Neural progenitor cell (in vitro differentiated cells): Measurements from ENCODE around the gene RPS6KA2.

Source experiments
- CTCF ChIP-seq: fragments of 200-600 bp; sonication (generic); IDR thresholded peaks from 2 replicates; pipeline ENCODE4 v1.5.1; 2017; ENCODE audit warnings: antibody characterized with exemption, mild to moderate bottlenecking
- EZH2 ChIP-seq: fragments of 200-600 bp; sonication (generic); IDR thresholded peaks from 2 replicates; pipeline ENCODE4 v1.6.1; 2017; ENCODE audit warnings: antibody characterized with exemption, mild to moderate bottlenecking, moderate library complexity

GRCh38 chr6:166483573-166484250 lies 143.3 kb downstream of the RPS6KA2 start:
- TF ChIP-seq CTCF: no peak
- TF ChIP-seq EZH2: no peak
